Adrenal gland (tissue), 19 donors: ENCODE results near the gene VGLL1. TPM values are rescaled to one million over a fixed set of nuclear protein-coding genes. Genes with fewer than 3 reads are reported as not detected.

Experiments used
- DNase-seq, 7 donors: peaks; one replicate each; pipeline ENCODE4 v3.0.0-alpha.2; 2019 to 2020
- H3K27ac ChIP-seq, 5 donors: fragments of 200-600 bp; sonication (generic) in 4 of 5; 1 replicate in 3 of 5; 2 replicates in 2 of 5; pipeline versions ENCODE4 v1.5.1 to v1.8.0; 2016 to 2020; ENCODE audit warnings: mild to moderate bottlenecking in 1 of 5
- H3K27me3 ChIP-seq: fragments of 200-600 bp; 2 replicates; pipeline ENCODE4 v1.8.0; 2021
- H3K36me3 ChIP-seq, 2 donors: fragments of 200-600 bp; replicated peaks in 1 of 2; 1 replicate in 1 of 2; 2 replicates in 1 of 2; pipeline versions ENCODE4 v1.5.1 to v1.8.0; 2018 to 2022
- H3K4me1 ChIP-seq, 2 donors: fragments of 200-600 bp; replicated peaks in 1 of 2; 1 replicate in 1 of 2; 2 replicates in 1 of 2; pipeline versions ENCODE4 v1.5.1 to v1.8.0; 2018 to 2021
- H3K4me3 ChIP-seq, 4 donors: fragments of 200-600 bp; sonication (generic) in 3 of 4; one replicate each; pipeline ENCODE4 v1.5.1; 2016 to 2018
- H3K9me3 ChIP-seq, 3 donors: fragments of 200-600 bp; sonication (generic) in 1 of 3; replicated peaks in 1 of 3; 1 replicate in 2 of 3; 2 replicates in 1 of 3; pipeline versions ENCODE4 v1.5.1 to v1.8.0; 2016 to 2021
- POLR2A ChIP-seq, 2 donors: fragments of 450-650 bp; IDR thresholded peaks; one replicate each; pipeline ENCODE4 v1.6.1; 2017; ENCODE audit warnings: antibody characterized with exemption in 2 of 2, mild to moderate bottlenecking in 2 of 2, moderate library complexity in 1 of 2
- WGBS, 4 donors: extraction: QIAGEN DNeasy Blood & Tissue Kit in 2 of 4; methylation state at CpG; one replicate each; pipeline versions ENCODE4 v1.1.5 to v1.1.7; 2013 to 2017; 5-methylcytosine and 5-hydroxymethylcytosine counted together
- intact Hi-C, 2 donors: fragments of 100-400 bp; cut with DNase I; formaldehyde crosslinking; loops; one replicate each; pipeline versions ENCODE4 v1.14.1 to v1.15.0; 2022 to 2023
- long read RNA-seq, 10 donors: library from polyadenylated mRNA in 3 of 10; unstranded in 2 of 10; stranded (forward) in 1 of 10; transcript quantifications; one replicate each; pipeline ENCODE4 v2.0.0 and lab custom pipeline, GENCODE V29; 2021 to 2026
- polyA plus RNA-seq, 3 donors: library from polyadenylated mRNA; stranded (reverse); fragments of 200-250 nt in 2 of 3; fragments of 350-450 nt in 1 of 3; fragmentation: Illumina TruSeq in 1 of 3; extraction: RNeasy Lipid Tissue Mini Kit (QIAGEN cat#74804) in 1 of 3; gene quantifications; one replicate each; pipeline ENCODE4 v1.2.3, GENCODE V29; 2013 to 2014
- total RNA-seq, 9 donors: library from RNA; depleted of rRNA in 4 of 9; stranded (reverse); fragments of >200 nt in 4 of 9; fragments of 120-200 nt in 1 of 9; fragmentation: NEBNext Ultra II Directional in 1 of 9; extraction: Animal tissue kit (Norgen Biotek cat#: 25700) in 1 of 9; gene quantifications; one replicate each; pipeline versions ENCODE4 v1.1.0 to v1.2.4, GENCODE V29; 2013 to 2023
- TF ChIP-seq, protein P1 (sequence below), 6 experiments: fragments of 450-650 bp in 4 of 6; fragments of 200-600 bp in 2 of 6; sonication (generic) in 1 of 6; IDR thresholded peaks; 1 replicate in 5 of 6; 2 replicates in 1 of 6; pipeline versions ENCODE4 v1.5.1 to v1.8.0; 2016 to 2021; ENCODE audit warnings: antibody characterized with exemption in 6 of 6, mild to moderate bottlenecking in 2 of 6, moderate library complexity in 1 of 6
- donor health status: healthy with polysubstance abuse.
- donor health status: Bipolar disorder and iron deficiency.
- donor health status: DM: yes; HTN: yes; CAD: no.
- donor health status: DM: no; HTN: no; CAD: no.
- donor health status: DM: no; HTN: no; CAD: no.
- donor health status: DM: yes; HTN: yes; CAD: no.

The VGLL1 gene, protein sequence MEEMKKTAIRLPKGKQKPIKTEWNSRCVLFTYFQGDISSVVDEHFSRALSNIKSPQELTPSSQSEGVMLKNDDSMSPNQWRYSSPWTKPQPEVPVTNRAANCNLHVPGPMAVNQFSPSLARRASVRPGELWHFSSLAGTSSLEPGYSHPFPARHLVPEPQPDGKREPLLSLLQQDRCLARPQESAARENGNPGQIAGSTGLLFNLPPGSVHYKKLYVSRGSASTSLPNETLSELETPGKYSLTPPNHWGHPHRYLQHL
- total RNA-seq (not detected), polyA plus RNA-seq (not detected)
- long read RNA-seq, donor 1 = 0 reads
- long read RNA-seq, donor 2 = 0 reads
- long read RNA-seq, donor 3 = 0 reads
- long read RNA-seq, donor 4 = 0 reads
- long read RNA-seq, donor 5 = 0 reads
- long read RNA-seq, donor 6, partial matches to known transcripts = 0 of 1 reads
- long read RNA-seq, donor 6, other reads (novel, unspliced or antisense) = 1 of 1 reads
- long read RNA-seq, donor 7 = 0 reads
- long read RNA-seq, donor 8 = 0 reads
- long read RNA-seq, donor 9 = 0 reads
- long read RNA-seq, donor 10 = 0 reads

DNA sequence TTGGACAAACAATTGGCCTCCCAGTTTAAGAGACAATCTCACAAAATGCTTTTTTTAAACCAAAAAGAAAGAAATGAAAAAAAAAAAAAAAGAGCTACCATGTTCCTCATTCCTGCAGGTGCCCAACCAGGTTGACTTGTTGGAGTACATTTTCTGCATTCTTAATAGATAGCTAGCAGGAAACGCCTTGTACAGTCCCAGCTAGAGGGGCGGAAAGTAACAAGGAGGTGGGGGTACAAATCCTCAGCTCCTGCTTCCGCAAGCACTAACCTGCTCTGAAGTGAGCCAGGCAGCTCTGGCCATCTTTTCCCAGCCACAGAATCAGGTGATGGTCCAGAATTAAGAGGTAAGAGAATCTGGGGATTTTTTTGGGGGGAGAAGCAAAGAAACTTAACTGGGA lies at the start of gene VGLL1:
TSS of gene VGLL1 (plus strand) at position 265 of the 400 bp plus-strand sequence. CDS start 3,806 bp downstream, outside the sequence.
- WGBS, 4 donors = 79 to 91% (median 82%) methylated on average over 3 of the region's 3 CpGs
- DNase-seq = no peak
- Histone ChIP-seq H3K27me3 (peaks cover 9% of the 10 kb centered on the region), H3K27ac (no peak within 1 kb of the TSS), H3K36me3 (no peaks in the 10 kb centered on the region), H3K4me3 (no peak within 1 kb of the TSS), H3K4me1 (no peaks in the 10 kb centered on the region), H3K9me3 (no peaks in the 10 kb centered on the region)
- intact Hi-C loops = no loop called here
- no peak for TF ChIP-seq POLR2A (IDR thresholded peaks at IDR 0.05)
- TF ChIP-seq, protein P1, sequence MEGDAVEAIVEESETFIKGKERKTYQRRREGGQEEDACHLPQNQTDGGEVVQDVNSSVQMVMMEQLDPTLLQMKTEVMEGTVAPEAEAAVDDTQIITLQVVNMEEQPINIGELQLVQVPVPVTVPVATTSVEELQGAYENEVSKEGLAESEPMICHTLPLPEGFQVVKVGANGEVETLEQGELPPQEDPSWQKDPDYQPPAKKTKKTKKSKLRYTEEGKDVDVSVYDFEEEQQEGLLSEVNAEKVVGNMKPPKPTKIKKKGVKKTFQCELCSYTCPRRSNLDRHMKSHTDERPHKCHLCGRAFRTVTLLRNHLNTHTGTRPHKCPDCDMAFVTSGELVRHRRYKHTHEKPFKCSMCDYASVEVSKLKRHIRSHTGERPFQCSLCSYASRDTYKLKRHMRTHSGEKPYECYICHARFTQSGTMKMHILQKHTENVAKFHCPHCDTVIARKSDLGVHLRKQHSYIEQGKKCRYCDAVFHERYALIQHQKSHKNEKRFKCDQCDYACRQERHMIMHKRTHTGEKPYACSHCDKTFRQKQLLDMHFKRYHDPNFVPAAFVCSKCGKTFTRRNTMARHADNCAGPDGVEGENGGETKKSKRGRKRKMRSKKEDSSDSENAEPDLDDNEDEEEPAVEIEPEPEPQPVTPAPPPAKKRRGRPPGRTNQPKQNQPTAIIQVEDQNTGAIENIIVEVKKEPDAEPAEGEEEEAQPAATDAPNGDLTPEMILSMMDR (IDR thresholded peaks at IDR 0.05) = no peak

GRCh38 chrX:136487647-136488046 lies 44.4 kb upstream of the VGLL1 start, which contains the start of gene BRS3:
BRS3 (plus strand) TSS chrX:136487947; CDS start chrX:136488115, 168 bp downstream.
- TF ChIP-seq, protein P1 (IDR thresholded peaks at IDR 0.05) = no peak
- Histone ChIP-seq H3K9me3 (no peaks in the 10 kb centered on the region), H3K4me3 (no peak within 1 kb of the TSS), H3K4me1 (no peaks in the 10 kb centered on the region), H3K36me3 (no peaks in the 10 kb centered on the region), H3K27me3 (peaks cover 41% of the 10 kb centered on the region), H3K27ac (no peak within 1 kb of the TSS)
- intact Hi-C loops = no loop called here
- WGBS, 4 donors = 55 to 70% (median 61%) methylated on average over 4 of the region's 4 CpGs
- DNase-seq = no peak

GRCh38 chrX:136488706-136489105 lies 43.3 kb upstream of the VGLL1 start:
- 34 to 41% (median 38%) methylated on average over 5 of the region's 5 CpGs for WGBS, 4 donors
- TF ChIP-seq POLR2A (IDR thresholded peaks at IDR 0.05) = no peak
- H3K4me1 ChIP-seq = no peaks in the 10 kb centered on the region
- no peak overlapping the region for H3K27ac ChIP-seq
- H3K4me3 ChIP-seq = no peak overlapping the region
- intact Hi-C loops = no loop called here
- H3K27me3 ChIP-seq = peaks cover 36% of the 10 kb centered on the region
- no peaks in the 10 kb centered on the region for H3K36me3 ChIP-seq
- H3K9me3 ChIP-seq = no peaks in the 10 kb centered on the region
- no peak for DNase-seq

DNA sequence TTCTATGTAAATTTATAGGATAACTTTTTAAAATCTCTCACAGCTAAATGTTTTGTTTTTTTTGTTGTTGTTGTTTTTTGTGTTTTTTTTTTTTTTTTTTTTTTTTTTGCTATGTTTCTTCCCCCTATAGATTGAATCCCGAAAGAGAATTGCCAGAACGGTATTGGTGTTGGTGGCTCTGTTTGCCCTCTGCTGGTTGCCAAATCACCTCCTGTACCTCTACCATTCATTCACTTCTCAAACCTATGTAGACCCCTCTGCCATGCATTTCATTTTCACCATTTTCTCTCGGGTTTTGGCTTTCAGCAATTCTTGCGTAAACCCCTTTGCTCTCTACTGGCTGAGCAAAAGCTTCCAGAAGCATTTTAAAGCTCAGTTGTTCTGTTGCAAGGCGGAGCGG lies 40.2 kb upstream of the VGLL1 start:
- H3K27ac ChIP-seq = no peak overlapping the region
- peaks cover 0 to 5% of the 10 kb centered on the region in 2 donors for H3K4me1 ChIP-seq
- TF ChIP-seq POLR2A (IDR thresholded peaks at IDR 0.05) = no peak
- TF ChIP-seq, protein P1 (IDR thresholded peaks at IDR 0.05) = no peak
- H3K36me3 ChIP-seq = no peaks in the 10 kb centered on the region
- intact Hi-C loops = no loop called here
- no peak for DNase-seq
- no peaks in the 10 kb centered on the region for H3K9me3 ChIP-seq
- peaks cover 36% of the 10 kb centered on the region for H3K27me3 ChIP-seq
- H3K4me3 ChIP-seq = no peak overlapping the region
- WGBS, 4 donors = 54 to 78% (median 66%) methylated on average over 5 to 6 of the region's 6 CpGs
